Muscle layer of duodenum (tissue), 2 donors: ENCODE measurements around the gene LRP6.
"Not testable (repeated sequence)": the region's sequence is repeated elsewhere in the genome, so short reads cannot be mapped to it uniquely, and the experiment has no call there.

Source experiments
- H3K27ac ChIP-seq: one replicate; pipeline ENCODE4 v1.7.0; 2013; ENCODE audit warnings: mild to moderate bottlenecking, low read length
- H3K27me3 ChIP-seq: one replicate; pipeline ENCODE4 v1.7.0; 2013; ENCODE audit warnings: low read depth, mild to moderate bottlenecking, control low read depth, low read length
- H3K36me3 ChIP-seq, 2 donors: one replicate each; pipeline ENCODE4 v1.7.0; 2013; ENCODE audit warnings: low read length in 2 of 2, control low read depth in 1 of 2, mild to moderate bottlenecking in 1 of 2; ENCODE audit not compliant: insufficient read depth in 2 of 2, control insufficient read depth in 1 of 2
- H3K4me1 ChIP-seq, 2 donors: one replicate each; pipeline ENCODE4 v1.7.0; 2013; ENCODE audit warnings: low read length in 2 of 2, mild to moderate bottlenecking in 2 of 2, control low read depth in 1 of 2, moderate library complexity in 1 of 2; ENCODE audit not compliant: insufficient read depth in 2 of 2, control insufficient read depth in 1 of 2
- H3K4me3 ChIP-seq, 2 donors: one replicate each; pipeline ENCODE4 v1.7.0; 2013; ENCODE audit warnings: low read length in 2 of 2, low read depth in 1 of 2, mild to moderate bottlenecking in 1 of 2
- H3K9me3 ChIP-seq, 2 donors: one replicate each; pipeline ENCODE4 v1.7.0; 2013; ENCODE audit warnings: low read length in 2 of 2, control low read depth in 1 of 2, mild to moderate bottlenecking in 1 of 2; ENCODE audit not compliant: control insufficient read depth in 1 of 2
- donor health status: healthy.

The LRP6 gene

DNA sequence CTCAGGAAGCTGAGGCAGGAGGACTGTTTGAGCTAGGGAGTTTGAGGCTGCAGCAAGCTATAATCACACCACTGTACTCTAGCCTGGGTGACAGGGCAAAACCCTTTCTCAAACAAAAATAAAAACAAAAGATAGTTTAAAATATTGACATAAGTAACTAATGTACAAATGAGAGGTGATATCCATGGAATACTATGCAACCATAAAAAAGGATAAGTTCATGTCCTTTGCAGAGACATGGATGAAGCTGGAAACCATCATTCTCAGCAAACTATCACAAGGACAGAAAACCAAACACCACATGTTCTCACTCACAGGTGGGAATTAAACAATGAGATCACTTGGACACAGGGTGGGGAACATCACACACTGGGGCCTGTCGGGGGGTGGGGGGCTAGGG, 122.3 kb downstream of the LRP6 start:
- not testable (repeated sequence) for H3K4me1 ChIP-seq, H3K27ac ChIP-seq, H3K4me3 ChIP-seq, H3K27me3 ChIP-seq, H3K9me3 ChIP-seq
- peaks cover 9 to 16% of the 10 kb centered on the region in 2 donors for H3K36me3 ChIP-seq

DNA sequence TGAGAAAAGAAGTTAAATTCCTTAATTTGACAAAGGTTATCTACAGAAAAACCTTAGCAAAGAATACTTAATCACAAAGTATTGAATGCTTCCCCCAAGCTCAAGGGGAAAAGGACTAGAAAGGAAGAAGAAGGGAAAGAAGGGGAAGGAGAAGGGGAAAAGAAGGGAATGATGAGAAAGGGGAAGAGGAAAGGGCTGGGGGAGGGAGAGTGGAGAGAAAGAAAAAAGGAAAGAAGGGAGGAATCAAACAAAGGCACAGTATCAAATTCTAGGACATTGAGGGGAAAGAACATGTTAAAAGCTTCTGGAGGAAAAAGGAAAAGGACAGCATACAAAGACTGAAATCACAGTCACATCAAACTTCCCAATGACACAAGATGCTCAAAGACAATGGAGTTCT, 125.8 kb downstream of the LRP6 start:
- peaks cover 0 to 5% of the 10 kb centered on the region in 2 donors for H3K4me1 ChIP-seq
- H3K4me3 ChIP-seq: no peak overlapping the region
- H3K36me3 ChIP-seq: peaks cover 0 to 4% of the 10 kb centered on the region in 2 donors

DNA sequence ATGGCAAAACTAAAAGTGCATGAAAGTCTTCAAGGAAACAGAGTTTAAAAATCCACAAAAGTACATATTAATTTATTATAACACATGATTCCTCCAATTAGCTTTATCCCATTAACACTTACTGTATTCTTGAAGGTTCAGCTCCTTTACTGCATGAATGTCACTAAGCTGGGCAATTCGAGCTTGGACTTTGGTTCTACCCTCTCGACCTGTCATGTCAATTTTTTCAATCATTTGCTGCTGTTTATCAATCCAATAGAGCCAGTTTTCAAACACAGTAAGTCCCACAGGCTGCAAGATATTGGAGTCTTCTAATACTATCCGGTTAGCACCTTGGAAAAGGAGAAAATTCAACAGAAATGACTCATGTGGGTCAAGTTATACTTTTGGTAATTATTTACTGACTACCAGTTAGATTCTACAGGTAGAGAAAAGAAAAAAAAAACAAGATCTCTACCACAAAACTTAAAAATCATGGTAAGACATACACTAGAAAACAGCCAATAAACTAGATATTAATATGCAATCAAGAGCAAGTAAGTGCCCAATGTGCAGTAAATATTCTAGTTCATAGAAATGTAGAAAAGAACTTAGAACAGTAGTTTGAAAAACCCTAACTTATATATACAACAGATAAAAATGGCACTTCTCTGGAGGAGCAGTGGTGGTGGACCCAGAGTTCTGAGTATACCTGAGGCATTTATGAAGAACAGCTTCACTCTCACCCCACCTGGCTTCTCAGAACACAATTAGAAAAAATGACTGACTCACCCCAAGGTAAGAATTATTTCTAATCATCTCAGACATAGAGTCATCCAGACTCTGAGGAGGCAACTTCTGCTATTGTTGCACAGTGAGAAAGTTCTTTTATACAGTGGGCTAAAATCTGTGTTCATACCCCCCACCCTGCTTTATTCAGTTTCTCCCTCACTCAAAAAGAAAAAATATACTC, 128.4 kb downstream of the LRP6 start:
- H3K36me3 ChIP-seq: peaks cover 7 to 11% of the 10 kb centered on the region in 2 donors
- H3K27ac ChIP-seq: no peak overlapping the region
- H3K4me1 ChIP-seq: peaks cover 0 to 5% of the 10 kb centered on the region in 2 donors
- H3K27me3 ChIP-seq: no peaks in the 10 kb centered on the region
- H3K4me3 ChIP-seq: no peak overlapping the region
- no peaks in the 10 kb centered on the region for H3K9me3 ChIP-seq

More for the DNA sequence above, 125.8 kb downstream of the LRP6 start:
- Histone ChIP-seq H3K27me3 (no peaks in the 10 kb centered on the region), H3K27ac (no peak overlapping the region), H3K9me3 (no peaks in the 10 kb centered on the region)

DNA sequence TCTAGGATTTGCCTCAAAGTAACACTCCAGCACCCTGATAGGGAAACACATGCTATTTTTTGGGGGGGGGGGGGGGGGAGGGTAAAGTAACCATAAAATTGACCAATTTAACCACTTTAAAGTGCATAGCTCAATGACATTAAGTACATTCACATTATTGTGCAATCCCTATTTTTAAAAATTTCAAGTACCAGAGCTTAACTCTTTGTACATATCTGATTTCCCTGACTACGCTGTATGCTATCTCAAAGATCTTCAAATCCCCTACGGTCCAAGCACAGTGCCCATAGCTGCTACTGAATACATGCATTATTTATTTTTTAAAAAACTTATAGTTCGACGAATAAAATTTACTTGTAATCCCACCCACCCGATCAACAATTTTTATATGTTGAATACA, 133.1 kb downstream of the LRP6 start:
- Histone ChIP-seq H3K4me3 (no peak overlapping the region), H3K9me3 (no peaks in the 10 kb centered on the region), H3K27me3 (no peaks in the 10 kb centered on the region), H3K36me3 (peaks cover 12 to 17% of the 10 kb centered on the region in 2 donors), H3K4me1 (peaks cover 0 to under 1% of the 10 kb centered on the region in 2 donors), H3K27ac (no peak overlapping the region)

DNA sequence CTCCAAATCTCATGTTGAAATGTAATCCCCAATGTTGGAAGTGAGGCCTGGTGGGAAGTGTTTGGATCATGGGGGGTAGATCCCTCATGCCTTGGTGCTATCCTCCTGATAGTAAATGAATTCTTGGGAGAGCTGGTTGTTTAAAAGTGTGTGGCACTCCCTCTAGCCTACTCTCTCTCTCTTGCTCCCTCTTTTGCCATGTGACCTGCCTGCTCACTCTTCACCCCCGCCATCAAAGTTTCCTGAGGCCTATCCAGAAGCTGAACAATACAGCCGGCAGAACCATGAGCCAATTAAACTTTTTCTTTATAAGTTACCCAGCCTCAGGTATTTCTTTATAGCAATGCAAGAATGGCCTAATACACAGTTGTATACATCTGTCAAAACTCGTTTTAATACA, 133.6 kb downstream of the LRP6 start:
- H3K27me3 ChIP-seq: no peaks in the 10 kb centered on the region
- H3K9me3 ChIP-seq: no peaks in the 10 kb centered on the region
- H3K27ac ChIP-seq: no peak overlapping the region
- peaks cover 15 to 17% of the 10 kb centered on the region in 2 donors for H3K36me3 ChIP-seq
- peaks cover 0 to 6% of the 10 kb centered on the region in 2 donors for H3K4me1 ChIP-seq
- no peak overlapping the region for H3K4me3 ChIP-seq

DNA sequence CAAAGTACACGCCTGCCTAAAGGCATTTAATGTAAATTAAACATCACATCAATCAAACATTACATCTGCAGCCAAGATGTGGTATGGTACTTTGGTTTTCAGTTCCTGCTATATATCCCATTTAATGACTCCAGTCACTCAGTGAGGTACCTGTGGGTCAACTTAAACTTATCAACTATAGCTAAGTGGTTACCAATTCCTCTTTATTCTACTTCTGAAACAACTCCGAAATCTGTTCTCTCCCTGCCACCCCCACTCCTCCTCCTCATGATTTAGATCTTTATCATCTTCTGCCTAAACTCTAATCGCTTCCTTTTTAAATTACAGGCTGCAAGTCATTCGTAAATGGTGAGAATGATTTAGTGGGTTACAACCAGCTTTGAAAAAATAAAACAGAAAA, 138.2 kb downstream of the LRP6 start:
- H3K27ac ChIP-seq: no peak overlapping the region
- H3K27me3 ChIP-seq: no peaks in the 10 kb centered on the region
- H3K4me3 ChIP-seq: no peak overlapping the region
- no peaks in the 10 kb centered on the region for H3K9me3 ChIP-seq
- H3K36me3 ChIP-seq: peaks cover 19 to 47% of the 10 kb centered on the region in 2 donors
- H3K4me1 ChIP-seq: peaks cover 0 to 6% of the 10 kb centered on the region in 2 donors

DNA sequence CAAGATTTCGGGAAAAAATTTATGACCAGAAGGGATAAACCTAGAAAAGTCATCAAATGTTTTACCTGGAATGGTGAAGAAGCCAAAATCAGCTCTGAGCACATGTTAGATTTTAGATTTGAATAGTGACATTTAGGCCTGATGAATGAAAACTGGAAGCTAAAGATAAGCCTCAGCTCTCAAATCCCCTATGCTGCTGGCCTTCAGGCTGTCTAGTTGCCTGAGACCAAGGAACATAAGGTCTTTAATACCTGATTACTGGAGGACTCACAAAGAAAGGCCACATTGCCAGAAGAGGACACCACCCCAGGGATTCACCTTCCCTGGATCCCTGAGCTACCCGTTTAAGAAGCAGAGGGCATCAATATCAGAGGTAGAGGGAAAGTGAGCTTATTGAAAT, 139.5 kb downstream of the LRP6 start:
- H3K36me3 ChIP-seq: peaks cover 19 to 53% of the 10 kb centered on the region in 2 donors

DNA sequence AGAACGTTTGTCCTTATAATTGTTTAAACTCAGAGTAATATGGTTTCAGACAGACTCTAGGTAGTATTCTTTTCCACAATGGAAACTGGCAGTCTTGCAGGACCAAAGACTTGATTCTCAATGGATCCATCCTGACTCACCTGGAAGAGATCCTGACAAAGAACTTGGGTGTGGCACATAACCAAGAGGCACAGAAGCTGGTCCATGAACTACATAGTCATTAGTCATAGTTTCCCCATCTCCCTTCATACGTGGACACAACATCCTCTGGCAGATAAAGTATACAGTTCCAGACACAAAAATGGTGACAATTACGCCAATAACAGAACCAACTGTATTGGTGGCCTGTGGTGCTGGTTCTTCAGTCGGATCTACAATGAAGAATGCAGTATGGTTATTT, 140.3 kb downstream of the LRP6 start:
- peaks cover 16 to 53% of the 10 kb centered on the region in 2 donors for H3K36me3 ChIP-seq
- no peaks in the 10 kb centered on the region for H3K9me3 ChIP-seq
- H3K27me3 ChIP-seq: no peaks in the 10 kb centered on the region
- H3K27ac ChIP-seq: no peak overlapping the region
- no peak overlapping the region for H3K4me3 ChIP-seq
- peaks cover 0 to 6% of the 10 kb centered on the region in 2 donors for H3K4me1 ChIP-seq

More for the DNA sequence above, 139.5 kb downstream of the LRP6 start:
- Histone ChIP-seq H3K27me3 (no peaks in the 10 kb centered on the region), H3K4me3 (no peak overlapping the region), H3K4me1 (peaks cover 0 to 6% of the 10 kb centered on the region in 2 donors), H3K27ac (no peak overlapping the region), H3K9me3 (no peaks in the 10 kb centered on the region)

DNA sequence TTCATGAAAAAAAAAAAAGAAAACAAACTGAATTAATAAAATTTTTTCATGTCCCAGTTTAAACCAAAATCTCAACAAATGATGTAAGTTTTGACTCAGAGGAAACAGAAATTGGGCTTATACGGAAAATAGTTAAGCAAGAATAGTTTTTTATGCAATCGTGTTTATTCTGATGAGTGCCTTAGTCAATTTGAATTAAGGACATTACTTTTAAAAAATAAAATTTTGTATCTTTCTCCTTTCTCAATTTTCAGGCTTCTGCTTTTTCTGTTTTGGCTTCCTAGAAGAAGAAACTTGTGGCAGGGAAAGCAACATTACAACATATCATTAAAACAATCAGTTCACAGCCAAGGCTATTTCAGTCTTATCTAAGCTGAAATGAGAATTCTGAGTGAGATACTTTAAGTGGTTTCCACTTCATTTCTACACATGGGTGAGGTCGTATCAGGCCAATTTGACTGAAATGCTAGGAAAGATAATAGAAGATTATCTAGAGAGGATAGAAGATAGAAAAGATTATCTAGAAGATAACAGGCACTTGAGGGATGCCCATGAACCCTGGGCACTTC, 143.7 kb downstream of the LRP6 start:
- Histone ChIP-seq H3K4me3 (no peak overlapping the region), H3K27ac (no peak overlapping the region), H3K4me1 (no peaks in the 10 kb centered on the region), H3K27me3 (no peaks in the 10 kb centered on the region), H3K9me3 (no peaks in the 10 kb centered on the region), H3K36me3 (peaks cover 27 to 52% of the 10 kb centered on the region in 2 donors)

DNA sequence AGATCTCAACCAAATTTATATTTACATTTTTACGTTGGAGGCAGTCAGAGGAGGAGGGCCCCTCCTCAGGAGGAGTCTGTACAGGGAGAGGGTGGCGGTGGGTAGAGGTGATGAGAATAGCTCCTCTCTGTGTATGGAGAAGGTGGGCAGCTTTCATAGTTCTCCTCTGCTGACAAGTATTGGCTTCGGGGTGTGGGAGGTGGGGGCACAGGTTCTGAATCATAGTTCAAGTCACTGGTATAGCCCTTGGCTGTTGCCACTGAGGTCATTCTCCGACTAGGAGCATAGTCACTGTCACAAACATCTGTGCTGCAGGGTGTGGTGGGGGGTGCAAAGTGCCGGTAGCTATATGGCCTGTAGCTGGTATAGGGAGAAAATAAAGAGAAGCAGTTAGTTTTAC, 145.8 kb downstream of the LRP6 start:
- H3K27me3 ChIP-seq: no peaks in the 10 kb centered on the region
- peaks cover 21 to 40% of the 10 kb centered on the region in 2 donors for H3K36me3 ChIP-seq
- H3K9me3 ChIP-seq: no peaks in the 10 kb centered on the region
- no peak overlapping the region for H3K4me3 ChIP-seq
- no peaks in the 10 kb centered on the region for H3K4me1 ChIP-seq
- H3K27ac ChIP-seq: no peak overlapping the region

DNA sequence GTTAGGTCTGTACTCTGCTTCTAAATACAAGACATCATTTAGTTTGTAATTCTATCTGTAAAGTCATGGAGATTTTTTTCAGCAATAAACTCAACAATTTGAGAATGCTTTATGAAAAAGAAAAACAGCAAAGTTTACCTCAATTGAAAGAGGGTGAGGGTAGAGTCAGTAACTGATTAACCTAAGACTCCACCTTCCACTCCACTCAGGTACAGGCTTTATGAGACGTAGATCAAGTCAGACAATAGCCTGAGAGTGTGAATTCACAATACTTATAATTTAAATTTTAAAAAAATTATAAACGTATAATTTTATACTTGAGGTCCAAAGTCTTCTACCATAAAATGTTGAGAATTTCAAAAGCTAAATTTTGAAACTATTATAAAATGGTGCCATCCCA, 150.2 kb downstream of the LRP6 start:
- no peaks in the 10 kb centered on the region for H3K27me3 ChIP-seq
- peaks cover 0 to 8% of the 10 kb centered on the region in 2 donors for H3K4me1 ChIP-seq
- peaks cover 11 to 14% of the 10 kb centered on the region in 2 donors for H3K36me3 ChIP-seq
- no peak overlapping the region for H3K27ac ChIP-seq
- no peak overlapping the region for H3K4me3 ChIP-seq
- H3K9me3 ChIP-seq: no peaks in the 10 kb centered on the region
